AG04449 (cell line): ENCODE results near the gene TBC1D30.

Experiments used
- CTCF ChIA-PET: fragments of 350-600 bp; formaldehyde crosslinking; extraction: SDS; loops from one replicate; lab custom pipeline; 2021; ENCODE audit warnings: antibody characterized with exemption; lab: Yijun Ruan, JAX
- POLR2A ChIA-PET: fragments of 400-600, 350-600 bp; formaldehyde crosslinking; extraction: SDS; loops from one replicate; lab custom pipeline; 2020; ENCODE audit warnings: antibody characterized with exemption, inconsistent platforms; lab: Yijun Ruan, JAX
- DNase-seq: peaks from one replicate; pipeline ENCODE4 v3.0.0-alpha.2; 2010; ENCODE audit warnings: low read depth, low spot score
- H3K4me3 ChIP-seq: 2 replicates; pipeline ENCODE4 v1.5.1; 2011; ENCODE audit warnings: low read depth, mild to moderate bottlenecking, control low read depth, low read length
- CTCF ChIP-seq: IDR thresholded peaks from one replicate; pipeline ENCODE4 v1.5.1; 2011; ENCODE audit warnings: mild to moderate bottlenecking, moderate library complexity, low read length, control low read depth, inconsistent platforms; ENCODE audit not compliant: insufficient read depth; ENCODE audit errors: missing control alignments

Gene TBC1D30

GRCh38 chr12:64792128-64792527 is 32.3 kb upstream of the TBC1D30 start:
- H3K4me3 ChIP-seq = no peak overlapping the region
- ChIA-PET POLR2A (no interaction called here), CTCF (interaction anchor here (1.3 to 4.4 kb wide), 2 partner anchors 9 to 332 kb away, joined by 3 to 36 read pairs; no protein-coding TSS in a partner anchor)
- no peak for TF ChIP-seq CTCF
- no peak for DNase-seq

GRCh38 chr12:64793610-64794009 is 30.8 kb upstream of the TBC1D30 start:
- H3K4me3 ChIP-seq = no peak overlapping the region
- POLR2A ChIA-PET = no interaction called here
- CTCF ChIA-PET = interaction anchor here (0.6 to 1.5 kb wide), 2 partner anchors 97 to 439 kb away, joined by 3 read pairs; no protein-coding TSS in a partner anchor
- TF ChIP-seq CTCF = no peak
- no peak for DNase-seq

GRCh38 chr12:64794305-64794704 is 30.1 kb upstream of the TBC1D30 start:
- no peak overlapping the region for H3K4me3 ChIP-seq
- ChIA-PET CTCF (interaction anchor here (1.5 to 5.0 kb wide), 6 partner anchors 13 to 438 kb away, joined by 3 to 46 read pairs (median 11); no protein-coding TSS in a partner anchor), POLR2A (no interaction called here)
- no peak for TF ChIP-seq CTCF
- DNase-seq = no peak

GRCh38 chr12:64796205-64796845 is 28.1 kb upstream of the TBC1D30 start:
- H3K4me3 ChIP-seq = no peak overlapping the region
- POLR2A ChIA-PET = no interaction called here

GRCh38 chr12:64797156-64797555 is 27.3 kb upstream of the TBC1D30 start:
- H3K4me3 ChIP-seq = no peak overlapping the region
- CTCF ChIA-PET = interaction anchor here (0.6 to 5.0 kb wide), 15 partner anchors 9 to 450 kb away, joined by 3 to 46 read pairs (median 4); partner anchors contain the start of gene WIF1
- POLR2A ChIA-PET = no interaction called here
- TF ChIP-seq CTCF = no peak
- no peak for DNase-seq

More at GRCh38 chr12:64796205-64796845, 28.1 kb upstream of the TBC1D30 start:
- peak; percentile 59 for TF ChIP-seq CTCF
- peak; percentile 61 for DNase-seq
- CTCF ChIA-PET = interaction anchor here (0.6 to 5.0 kb wide), 27 partner anchors 9 to 1292 kb away, joined by 3 to 46 read pairs (median 4); partner anchors contain the start of gene WIF1

GRCh38 chr12:64798165-64798564 is 26.3 kb upstream of the TBC1D30 start:
- no peak for DNase-seq
- ChIA-PET CTCF (interaction anchor here (0.8 to 5.0 kb wide), 6 partner anchors 10 to 326 kb away, joined by 3 to 46 read pairs (median 4); no protein-coding TSS in a partner anchor), POLR2A (no interaction called here)
- H3K4me3 ChIP-seq = no peak overlapping the region
- TF ChIP-seq CTCF = no peak
